ENCODE measurements around the gene PI16.

Gene PI16

DNA sequence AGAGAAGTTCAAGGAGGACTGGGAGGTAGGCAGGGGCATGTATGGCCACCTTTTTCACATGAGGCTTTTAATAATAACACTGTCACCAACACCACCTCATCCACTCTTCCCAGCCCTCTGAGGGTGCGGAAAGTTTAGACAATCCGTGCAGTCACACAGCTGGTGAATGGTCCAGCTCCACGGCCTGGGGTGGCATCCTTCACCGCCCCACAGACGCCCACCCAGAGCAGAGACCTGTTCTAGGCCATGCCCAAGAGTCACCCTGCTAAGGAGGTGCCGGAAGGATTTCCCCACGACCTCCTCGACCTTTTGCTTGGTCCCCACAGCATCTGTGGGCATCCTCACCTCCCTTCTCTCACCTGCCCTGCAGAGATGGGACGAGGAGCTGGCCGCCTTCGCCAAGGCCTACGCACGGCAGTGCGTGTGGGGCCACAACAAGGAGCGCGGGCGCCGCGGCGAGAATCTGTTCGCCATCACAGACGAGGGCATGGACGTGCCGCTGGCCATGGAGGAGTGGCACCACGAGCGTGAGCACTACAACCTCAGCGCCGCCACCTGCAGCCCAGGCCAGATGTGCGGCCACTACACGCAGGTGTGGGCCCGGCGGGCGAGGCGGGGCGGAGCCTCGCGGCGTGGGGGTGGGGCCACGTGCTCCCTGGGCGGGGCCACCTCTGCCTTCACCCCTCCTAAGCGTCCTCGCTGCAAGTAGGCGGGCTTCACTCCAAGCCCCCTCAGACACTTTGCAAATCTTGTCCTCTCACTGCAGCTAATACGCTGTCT lies 4.4 kb downstream of the PI16 start:
- no peak for DNase-seq

DNA sequence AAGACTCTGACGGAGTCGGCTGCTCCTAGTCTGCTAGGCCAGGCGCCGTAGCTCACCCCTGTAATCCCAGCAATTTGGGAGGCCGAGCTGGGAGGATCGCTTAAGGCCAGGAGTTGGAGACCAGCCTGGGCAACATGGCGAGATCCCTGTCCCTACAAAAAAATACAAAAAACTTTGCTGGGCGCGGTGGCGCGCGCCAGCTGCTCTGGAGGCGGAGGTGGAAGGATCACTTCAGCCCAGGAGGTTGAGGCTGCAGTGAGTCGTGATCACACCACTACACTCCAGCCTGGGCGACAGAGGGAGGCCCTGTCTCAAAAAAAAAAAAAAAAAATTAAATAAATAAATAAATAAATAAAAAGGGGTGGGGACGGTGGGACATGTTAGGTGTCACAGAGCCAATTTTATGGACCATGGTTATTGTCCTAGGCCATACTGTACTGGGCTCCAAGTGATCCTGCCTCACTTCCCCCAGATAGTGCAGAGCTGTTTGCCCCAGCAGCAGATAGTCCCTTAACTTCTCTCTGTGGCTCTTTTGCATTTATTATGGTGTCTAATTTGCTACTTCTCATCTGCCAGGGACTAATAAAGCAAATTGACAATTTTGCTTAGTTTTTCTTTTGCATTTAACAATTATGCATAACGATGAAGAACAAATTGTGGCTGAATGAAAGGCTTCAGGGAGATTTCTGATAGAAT lies 5.2 kb downstream of the PI16 start:
- DNase-seq: no peak

DNA sequence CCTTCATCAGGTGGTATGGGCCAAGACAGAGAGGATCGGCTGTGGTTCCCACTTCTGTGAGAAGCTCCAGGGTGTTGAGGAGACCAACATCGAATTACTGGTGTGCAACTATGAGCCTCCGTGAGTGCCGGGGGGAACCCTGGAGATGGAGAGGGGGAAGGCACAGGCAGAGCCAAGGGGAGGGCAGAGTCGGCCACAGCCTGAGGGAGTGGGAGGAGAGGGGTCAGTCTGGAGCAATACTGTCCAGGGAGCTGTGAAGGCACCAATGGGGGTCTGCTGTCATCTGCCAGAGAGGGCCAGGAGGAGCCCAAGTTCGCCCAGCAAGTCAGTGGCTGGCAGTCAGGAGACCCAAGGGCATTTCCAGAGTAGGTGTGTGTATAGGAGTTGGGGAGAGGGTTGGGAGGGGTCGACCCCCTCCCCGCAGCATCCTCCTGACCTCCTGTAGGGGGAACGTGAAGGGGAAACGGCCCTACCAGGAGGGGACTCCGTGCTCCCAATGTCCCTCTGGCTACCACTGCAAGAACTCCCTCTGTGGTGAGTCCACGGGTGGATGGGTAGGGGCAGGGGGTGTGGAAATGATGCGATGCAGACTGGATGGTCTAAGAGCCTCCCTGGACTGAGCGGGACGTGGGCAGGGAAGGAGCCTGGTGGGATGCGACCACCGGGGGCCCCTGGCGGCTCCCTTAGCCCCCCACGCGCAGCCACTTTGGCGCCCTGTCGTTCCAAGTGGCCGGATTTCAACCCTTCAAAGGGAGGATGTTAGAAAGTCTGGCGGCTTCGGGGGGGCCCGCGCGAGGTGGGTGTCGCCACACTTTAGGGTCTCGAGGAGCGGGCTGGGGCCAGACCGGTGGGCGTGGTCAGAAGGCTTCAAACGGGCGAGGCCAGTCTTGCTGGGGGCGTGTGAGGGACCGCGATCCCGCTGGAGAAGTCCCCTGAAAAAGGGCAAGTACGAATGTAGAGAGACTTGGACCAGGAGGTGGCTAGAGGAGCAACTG lies 7.2 kb downstream of the PI16 start:
- no peak for DNase-seq

DNA sequence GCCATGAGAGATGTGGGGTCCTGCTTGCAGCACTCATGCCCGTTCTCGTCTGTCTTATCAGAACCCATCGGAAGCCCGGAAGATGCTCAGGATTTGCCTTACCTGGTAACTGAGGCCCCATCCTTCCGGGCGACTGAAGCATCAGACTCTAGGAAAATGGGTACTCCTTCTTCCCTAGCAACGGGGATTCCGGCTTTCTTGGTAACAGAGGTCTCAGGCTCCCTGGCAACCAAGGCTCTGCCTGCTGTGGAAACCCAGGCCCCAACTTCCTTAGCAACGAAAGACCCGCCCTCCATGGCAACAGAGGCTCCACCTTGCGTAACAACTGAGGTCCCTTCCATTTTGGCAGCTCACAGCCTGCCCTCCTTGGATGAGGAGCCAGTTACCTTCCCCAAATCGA lies 8.3 kb downstream of the PI16 start:
- peak in 1 of 2 experiments; percentile 23 for DNase-seq

DNA sequence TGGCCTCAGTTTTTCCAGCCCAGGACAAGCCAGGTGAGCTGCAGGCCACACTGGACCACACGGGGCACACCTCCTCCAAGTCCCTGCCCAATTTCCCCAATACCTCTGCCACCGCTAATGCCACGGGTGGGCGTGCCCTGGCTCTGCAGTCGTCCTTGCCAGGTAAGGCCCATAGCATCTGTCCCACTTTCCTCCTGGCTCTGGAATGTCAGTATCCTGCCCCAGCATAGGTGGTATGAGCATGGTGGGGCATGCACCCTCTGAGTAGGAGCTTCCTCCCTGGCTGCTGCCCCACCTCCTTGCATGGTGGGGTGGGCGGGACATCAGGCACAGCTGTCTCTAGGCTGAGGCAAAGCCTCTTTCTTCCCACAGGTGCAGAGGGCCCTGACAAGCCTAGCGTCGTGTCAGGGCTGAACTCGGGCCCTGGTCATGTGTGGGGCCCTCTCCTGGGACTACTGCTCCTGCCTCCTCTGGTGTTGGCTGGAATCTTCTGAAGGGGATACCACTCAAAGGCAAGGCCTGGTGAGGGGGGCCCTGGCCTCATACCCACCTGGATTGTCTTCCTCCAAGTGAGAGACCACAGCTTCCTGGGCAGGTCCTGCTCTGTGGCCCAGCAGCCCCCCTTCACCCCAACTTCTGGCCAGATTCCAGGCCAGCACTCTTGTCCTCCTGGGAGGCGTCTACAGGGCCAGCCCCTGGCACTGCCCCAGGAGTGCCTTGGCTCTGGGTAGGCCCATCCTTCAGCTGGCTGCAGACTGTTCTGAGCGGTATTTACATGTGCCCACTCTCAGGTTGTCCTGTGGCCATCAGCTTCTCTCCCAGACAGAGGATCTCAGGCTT lies 9.1 kb downstream of the PI16 start:
- no peak for DNase-seq

DNA sequence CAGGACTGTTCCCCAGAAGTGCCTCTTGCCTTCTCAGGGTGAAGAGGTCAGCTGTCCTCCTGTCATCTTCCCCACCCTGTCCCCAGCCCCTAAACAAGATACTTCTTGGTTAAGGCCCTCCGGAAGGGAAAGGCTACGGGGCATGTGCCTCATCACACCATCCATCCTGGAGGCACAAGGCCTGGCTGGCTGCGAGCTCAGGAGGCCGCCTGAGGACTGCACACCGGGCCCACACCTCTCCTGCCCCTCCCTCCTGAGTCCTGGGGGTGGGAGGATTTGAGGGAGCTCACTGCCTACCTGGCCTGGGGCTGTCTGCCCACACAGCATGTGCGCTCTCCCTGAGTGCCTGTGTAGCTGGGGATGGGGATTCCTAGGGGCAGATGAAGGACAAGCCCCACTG lies 9.8 kb downstream of the PI16 start:
- DNase-seq: no peak

DNA sequence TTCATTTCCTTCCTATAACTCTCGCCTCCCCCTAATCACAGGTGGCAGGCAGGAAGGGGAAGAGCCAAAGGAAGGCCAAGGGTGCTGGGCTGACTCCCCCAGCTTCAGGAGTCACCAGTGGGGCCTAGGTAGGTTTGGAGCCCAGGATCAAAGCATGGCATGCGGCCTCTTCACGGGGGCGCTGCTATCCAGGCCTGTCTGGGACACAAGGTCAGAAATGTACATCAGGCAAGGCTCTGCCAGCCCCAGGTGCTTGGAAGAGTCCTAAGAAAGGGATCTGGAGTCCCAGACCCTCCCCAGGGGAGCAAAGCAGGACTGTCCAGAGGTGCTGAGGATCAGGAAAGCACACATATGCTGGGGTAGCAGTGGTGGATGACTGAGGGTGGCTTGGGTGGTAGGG lies 10.4 kb downstream of the PI16 start:
- no peak for DNase-seq

DNA sequence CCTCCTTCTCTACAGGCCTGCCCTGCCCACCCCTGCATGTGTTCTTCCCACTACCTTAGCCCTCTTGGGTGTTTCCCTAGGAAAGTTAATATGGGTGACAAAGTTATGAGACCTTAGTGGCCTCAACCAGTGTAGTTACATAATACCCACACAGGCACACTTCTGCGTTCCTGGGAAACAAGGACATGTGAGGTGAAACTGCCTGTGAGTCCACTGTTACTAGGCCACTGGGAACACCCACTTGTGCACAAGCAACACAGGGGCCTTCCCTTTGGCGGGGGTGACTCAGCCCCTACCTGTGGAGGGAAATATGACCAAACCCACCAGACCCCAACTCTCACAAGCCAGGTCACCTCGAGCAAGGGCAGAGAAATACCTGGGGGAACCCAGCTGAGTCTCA lies 12.8 kb downstream of the PI16 start:
- DNase-seq: no peak

DNA sequence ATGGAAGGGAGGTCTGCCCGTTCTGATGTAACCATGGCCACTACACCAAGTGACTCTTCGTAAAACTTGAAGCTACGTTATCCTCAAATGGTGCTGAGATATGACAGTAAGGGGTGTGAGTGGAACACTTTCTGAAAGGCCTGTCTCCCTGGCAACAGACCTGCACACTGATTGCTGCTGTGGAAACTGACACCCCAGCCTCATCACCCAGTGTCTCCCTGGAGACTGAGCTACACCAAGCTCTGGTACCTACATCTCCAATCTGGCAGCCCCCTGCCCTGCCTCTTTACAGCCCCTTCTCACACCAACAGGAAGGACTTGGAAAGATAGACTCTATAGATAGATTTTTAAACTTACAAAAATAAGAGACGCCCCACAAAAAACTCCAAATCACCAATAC lies 13.2 kb downstream of the PI16 start:
- no peak for DNase-seq

DNA sequence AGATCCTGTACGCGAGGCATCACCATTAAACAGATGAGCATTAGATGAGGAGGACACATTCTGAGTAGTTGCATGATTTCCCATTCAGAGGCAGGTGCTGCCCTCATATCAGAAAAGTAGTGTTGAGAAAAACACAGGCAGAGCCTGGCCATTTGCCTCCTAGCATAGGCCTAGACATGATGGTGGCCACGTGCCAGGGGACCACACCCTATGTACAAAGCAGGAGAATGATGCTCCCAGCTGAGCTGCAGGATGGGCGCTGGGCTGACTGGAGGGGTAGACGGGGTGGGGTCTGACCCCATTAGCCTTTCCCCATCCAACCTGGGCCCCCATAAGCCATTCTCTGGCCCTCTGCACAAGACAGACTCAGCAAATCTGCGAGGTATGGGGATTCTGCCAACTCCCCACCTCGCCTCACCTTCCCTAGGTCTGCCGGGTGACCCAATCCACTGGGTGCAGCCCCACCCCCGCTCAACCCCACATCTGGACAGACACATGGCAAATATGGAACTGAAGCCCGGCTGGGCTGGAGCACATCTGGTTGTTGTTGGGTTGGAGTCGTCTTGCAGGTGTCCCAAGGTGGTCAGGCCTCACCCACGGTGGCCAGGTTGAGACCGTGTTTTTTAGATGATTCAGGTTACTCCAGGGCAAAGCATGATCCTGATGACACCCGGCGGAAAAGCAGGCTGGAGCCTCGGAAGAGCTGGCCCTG lies 13.9 kb downstream of the PI16 start:
- no peak for DNase-seq

DNA sequence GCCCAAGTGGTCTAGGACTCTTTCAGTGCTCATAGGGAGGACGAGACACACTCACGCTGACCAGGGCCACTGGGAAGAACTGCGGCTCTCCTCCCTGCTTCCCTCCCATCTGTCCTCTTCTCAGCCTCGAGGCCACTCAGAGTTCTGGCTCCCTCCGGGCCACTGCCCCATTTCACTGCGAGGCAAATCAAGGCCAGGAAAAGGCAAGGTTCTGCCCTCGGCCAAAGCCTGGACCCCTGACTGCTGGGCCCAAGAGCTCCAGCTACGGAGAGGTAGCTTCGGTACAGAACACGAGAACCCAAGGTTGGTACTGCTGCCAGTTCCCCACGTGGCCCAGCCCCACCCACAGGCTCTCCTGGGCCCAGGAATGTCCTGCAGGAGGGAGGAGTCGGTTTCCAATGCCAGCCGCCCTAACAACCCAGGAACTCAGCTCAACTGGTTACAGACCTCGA lies 14.7 kb downstream of the PI16 start:
- DNase-seq: no peak

DNA sequence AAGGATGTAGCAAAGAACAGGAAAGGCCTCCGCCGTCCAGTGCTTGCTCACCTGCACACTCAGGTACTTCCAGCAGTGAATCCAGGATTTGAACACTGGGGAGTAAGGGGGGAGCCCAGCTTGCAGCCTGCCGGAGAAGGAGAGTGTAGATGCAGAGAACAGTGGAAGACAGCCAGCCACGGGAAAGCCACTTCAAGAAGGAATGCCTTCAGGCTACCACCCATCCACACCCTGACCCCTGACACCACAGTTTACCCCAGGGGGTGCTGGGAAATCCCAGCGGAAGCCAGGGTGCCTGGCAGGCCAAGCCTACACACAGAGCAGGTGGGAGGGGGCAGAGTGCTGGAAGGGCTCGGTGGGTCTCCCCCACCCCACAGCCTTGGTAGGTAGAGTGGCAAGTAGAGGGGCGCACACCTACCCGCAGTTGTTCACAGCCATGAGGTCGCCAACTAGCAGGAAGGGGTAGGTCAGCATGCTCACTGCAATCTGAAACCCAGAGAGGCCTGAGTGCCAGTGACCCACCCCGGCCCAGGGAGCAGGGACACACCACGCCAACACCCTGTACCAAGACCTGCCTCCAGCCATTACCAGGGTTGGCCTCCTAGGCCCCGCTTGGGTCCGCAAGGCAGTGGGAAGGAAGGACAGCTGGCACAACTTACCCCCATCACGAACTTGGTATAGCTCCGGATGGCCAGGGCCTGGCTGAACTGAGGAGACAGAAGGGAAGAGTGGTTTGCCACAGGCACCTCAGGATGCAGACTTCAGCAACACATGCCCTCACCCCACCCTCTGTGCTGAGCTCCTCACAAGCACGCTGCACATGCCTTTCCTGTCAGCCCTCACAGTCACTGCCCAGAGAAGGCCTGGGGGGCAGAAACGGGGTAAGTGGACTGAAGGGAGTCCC lies 15.7 kb downstream of the PI16 start:
- no peak for DNase-seq

DNA sequence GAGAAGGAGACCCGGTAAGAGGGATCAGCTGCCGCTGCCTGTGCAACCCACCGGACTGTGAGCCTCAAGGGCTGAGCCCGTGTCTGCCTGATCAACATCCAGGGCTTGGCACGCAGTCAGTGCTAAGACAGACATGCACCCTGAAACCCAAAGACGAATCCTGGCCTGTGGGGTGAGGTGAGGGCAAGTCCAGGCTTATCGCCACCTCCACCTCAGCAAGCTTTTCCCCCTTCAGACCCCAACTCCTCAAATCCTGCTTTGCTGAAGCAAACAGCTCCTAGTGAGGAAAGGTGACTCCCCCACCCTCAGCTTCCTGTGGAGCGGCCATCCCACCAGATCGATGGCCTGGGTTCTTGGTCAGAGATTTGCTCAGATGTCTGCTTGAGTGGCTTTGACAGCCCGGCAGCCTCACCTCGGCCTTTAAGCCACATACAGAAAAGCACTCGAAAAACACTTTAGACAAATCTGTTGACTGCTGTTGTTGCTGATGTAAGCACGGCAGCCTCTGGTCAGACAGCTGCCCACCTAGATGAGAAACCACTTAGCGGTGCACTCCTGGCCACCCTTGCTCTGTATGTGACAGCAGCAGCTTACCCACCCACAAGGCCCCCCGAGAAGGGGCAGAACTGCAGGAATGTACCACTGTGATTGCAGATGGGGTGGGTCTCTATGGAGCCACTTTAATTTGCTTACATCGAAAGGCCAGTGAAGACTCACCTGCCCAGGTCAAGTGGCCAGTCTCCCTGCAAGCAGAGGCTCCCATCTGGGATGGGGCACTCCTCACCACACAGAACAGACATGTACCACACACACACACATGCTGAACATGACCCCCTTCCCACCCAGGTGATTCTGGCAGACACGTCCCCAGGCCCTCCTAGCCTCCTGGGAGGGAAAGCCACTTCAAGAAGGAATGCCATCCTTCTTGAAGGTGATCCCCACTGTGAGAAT lies 16.6 kb downstream of the PI16 start:
- DNase-seq: peak; percentile 52 to 86

DNA sequence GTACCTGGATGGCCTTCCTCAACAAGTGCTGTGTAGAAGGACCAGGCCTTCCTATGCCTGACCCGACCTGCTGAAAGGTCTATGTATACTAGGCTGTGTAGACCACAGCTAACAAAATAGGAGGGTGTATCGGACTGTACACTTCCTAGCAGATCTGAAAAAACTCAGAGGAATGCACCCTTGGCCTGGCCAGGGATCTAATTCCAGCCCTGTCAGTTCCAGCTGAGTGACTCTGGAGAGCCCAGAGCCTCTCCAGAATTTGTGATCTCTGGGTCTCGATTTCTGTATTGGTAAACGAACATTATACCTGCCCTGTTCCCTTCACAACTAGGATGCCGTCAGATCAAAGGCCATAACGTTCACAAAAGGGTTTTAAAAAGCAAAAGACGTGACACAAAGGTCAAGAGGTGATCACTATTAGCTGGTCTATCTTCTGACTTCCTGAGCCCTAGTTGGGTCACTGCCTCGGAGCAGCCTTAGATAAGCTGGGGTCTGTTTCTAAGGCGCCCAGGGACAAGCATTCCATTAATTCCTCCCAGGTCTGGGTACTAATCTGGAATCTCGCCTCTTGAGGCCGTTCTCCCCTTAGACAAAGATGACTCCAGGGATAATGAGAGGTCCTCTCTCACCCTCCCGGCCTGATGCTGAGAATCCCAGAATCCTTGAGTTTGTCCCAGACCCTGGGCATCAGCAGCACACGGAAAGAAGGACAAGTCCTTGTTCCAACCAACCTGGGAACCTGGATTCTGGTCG lies 17.6 kb downstream of the PI16 start:
- DNase-seq: no peak

DNA sequence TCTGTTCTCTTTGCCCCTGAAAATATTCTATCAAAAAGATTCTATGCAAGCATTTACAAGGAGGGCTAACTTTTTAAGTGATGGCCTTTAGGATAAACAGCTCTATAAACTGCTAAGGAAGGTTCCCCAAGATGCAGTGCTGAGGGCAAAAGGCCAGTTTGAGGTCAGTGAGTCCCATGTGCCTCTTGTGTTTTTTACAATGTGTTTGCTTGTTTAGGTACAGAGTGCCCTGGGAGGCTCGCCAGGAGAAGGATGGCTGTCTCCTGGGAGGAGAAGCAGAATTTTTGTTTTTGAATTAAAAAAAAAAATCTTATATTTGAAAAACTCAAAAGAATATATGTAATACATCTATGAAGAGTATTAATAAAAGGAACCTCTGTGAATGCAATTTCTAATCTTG lies 18.7 kb downstream of the PI16 start:
- no peak for DNase-seq

DNA sequence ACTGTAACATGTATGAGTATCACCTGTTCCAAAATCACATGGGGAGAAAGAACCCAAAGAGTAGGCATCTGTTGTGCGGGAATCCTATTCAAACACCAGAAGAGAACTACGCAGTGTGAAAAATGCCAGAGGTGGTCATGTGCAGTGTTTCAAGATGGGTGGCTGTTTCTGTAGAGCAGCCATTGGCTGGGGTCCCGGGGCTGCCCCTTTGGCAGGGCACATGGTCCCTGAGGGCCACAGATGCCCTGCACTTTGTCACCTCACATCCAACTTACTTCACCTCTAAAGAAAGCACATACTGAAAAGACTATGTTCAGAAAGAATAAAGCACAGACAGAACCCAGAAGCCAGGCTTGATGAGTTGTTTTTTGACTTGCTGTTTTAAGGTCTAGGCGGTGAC lies 19.1 kb downstream of the PI16 start:
- DNase-seq: no peak

DNA sequence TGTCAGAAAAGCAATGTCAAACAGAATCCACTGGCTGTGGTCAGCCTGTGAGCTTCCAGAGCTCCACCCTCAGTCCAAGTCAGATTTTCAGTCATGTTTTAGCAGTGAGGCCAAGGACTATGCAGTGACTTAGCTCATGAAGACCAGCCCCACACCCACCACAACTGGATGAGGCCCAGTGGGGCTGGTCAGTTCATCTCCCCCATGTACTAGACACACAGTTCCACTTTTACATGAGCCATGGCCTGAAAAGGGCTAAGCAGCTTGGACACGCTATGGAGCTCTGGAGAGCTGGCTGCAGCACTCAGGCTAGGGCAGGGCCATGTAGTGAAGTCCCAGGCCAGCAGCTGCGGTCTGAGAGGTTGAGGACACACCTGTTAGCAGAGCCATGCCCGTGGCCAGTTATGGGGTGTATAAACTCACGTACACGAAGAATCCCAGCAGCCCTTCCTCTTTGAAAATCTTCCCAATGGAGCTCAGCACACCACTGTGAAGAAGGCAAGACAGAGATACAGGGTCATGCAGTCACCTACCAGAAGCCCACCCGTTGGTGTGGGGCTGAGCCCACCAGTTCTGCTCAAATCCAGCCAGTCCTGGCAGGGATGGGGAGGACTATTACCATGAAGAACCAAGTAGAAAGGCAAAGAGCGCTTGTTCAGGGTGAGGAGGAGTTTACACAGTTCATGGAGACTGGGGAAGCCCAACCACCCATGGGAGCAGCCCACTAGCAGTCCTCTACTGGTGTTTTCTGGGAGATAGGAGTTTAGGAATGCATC lies 20.9 kb downstream of the PI16 start:
- DNase-seq: no peak

DNA sequence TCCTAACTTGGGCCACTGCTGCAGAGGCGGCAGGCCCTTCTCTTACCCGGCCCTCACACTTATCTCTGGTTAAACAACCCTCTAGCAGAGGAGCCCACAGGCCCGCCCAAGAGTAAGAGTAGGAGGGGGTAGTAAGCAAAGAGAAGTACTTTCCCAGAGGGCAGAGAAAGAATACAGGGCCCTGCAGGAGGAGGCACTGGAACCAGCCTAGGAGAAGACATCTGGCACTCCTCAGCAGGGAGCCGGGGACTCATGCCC lies 21.4 kb downstream of the PI16 start:
- DNase-seq: no peak

All from NCI-H524 (cell line).